GM06990 (cell line): ENCODE data around the gene ATG101.

ENCODE experiments used
- DNase-seq: peaks from one replicate; pipeline ENCODE4 v3.0.0-alpha.2; 2011; ENCODE audit not compliant: insufficient read length; ENCODE audit errors: extremely low read depth
- H3K27me3 ChIP-seq: replicated peaks from 2 replicates; pipeline ENCODE4 v1.6.0; 2011; ENCODE audit warnings: low read length; ENCODE audit not compliant: control insufficient read depth, insufficient read depth
- H3K36me3 ChIP-seq: 2 replicates; pipeline ENCODE4 v1.5.1; 2011; ENCODE audit warnings: low read length; ENCODE audit not compliant: control insufficient read depth, insufficient read depth
- H3K4me3 ChIP-seq: replicated peaks from 2 replicates; pipeline ENCODE4 v1.5.1; 2011; ENCODE audit warnings: low read depth, mild to moderate bottlenecking, control low read depth, low read length
- CTCF ChIP-seq: IDR thresholded peaks from 2 replicates; pipeline ENCODE4 v1.5.1; 2011; ENCODE audit warnings: low read length, control low read depth, mild to moderate bottlenecking, inconsistent platforms; ENCODE audit not compliant: insufficient read depth, poor library complexity, severe bottlenecking

Gene ATG101

GRCh38 chr12:52032804-52033445 lies 36.9 kb upstream of the ATG101 start:
- peak; percentile 90 for DNase-seq
- no peaks in the 10 kb centered on the region for H3K36me3 ChIP-seq
- H3K4me3 ChIP-seq: peak overlapping the region; percentile 43
- no peaks in the 10 kb centered on the region for H3K27me3 ChIP-seq
- no peak for TF ChIP-seq CTCF

DNA sequence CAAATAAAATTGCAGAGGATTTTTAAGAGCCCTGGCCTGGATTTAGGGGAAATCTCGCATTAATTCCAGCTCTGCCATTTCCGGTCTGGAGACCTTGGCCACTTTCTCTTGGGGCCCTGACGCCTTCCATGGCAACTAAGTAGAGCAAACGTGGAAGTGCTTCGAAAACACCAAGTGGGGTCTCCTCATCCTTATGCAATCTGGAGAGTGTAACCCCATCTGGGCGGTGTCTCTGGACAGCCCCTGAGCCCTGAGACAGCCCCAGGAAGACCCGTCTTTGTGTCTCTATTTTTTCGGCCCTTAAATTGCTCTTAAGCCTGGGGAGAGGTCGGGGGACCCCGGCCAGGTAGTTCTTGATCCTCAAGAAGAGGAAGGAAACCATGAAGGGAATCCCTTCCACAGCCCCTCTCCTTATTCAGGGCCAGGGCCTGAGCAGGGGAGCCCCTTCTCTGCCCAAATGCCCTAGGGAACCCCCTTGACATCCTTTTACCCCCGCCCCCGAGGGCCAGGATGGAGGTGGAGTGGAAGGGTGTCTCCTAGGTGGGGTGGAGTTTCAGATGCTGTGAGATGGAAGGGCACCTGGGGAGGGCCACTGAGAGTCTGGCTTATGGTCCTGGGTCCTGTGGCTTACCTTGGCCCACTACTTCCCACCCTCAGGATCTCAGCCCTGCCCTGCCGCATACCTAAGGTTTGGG lies 36.2 kb upstream of the ATG101 start:
- Histone ChIP-seq H3K4me3 (peak overlapping the region; percentile 43), H3K36me3 (no peaks in the 10 kb centered on the region), H3K27me3 (no peaks in the 10 kb centered on the region)
- TF ChIP-seq CTCF: no peak
- no peak for DNase-seq

- H3K4me3 ChIP-seq: no peak overlapping the region
- H3K36me3 ChIP-seq: no peaks in the 10 kb centered on the region
- TF ChIP-seq CTCF: no peak
- DNase-seq: no peak
- H3K27me3 ChIP-seq: no peaks in the 10 kb centered on the region
Observed at GRCh38 chr12:52035190-52035589, 34.6 kb upstream of the ATG101 start.

DNA sequence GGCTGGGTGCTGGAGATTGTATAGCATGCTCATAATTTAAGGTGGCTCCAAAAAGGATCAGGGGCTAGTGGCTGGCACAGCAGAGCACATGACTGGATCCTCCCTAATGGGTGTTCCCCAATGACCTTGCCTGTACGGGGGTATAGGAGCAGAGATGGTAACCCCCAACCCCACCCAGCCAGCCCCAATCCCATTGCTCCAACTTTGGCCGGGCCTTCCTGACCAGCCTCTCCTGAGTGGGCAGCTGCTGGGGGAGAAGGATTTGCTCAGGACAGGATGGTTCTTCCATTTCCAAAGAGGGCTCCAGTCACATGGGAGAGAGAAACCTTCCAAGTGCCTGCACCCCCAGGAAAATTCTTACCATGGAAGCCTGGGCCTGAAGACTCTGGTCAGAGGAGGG lies 33.9 kb upstream of the ATG101 start:
- Histone ChIP-seq H3K27me3 (no peaks in the 10 kb centered on the region), H3K36me3 (no peaks in the 10 kb centered on the region), H3K4me3 (no peak overlapping the region)
- TF ChIP-seq CTCF: no peak
- DNase-seq: no peak

GRCh38 chr12:52036587-52037171 lies 33.1 kb upstream of the ATG101 start:
- no peak for TF ChIP-seq CTCF
- Histone ChIP-seq H3K4me3 (peak overlapping the region; percentile 55), H3K36me3 (no peaks in the 10 kb centered on the region), H3K27me3 (no peaks in the 10 kb centered on the region)
- peak; percentile 83 for DNase-seq
